Hair follicle dermal papilla cell (primary cell): ENCODE data around the gene ZNF724. TPM values are rescaled to one million over a fixed set of nuclear protein-coding genes. Genes with fewer than 3 reads are reported as not detected.

Experiments
- small RNA-seq: library from RNA; depleted of rRNA; stranded (forward); fragments of <200 nt; gene quantifications from one replicate; pipeline ENCODE3, GENCODE V24; 2012
- total RNA-seq: library from RNA; depleted of rRNA; stranded (reverse); fragments of >200 nt; gene quantifications from 2 replicates; pipeline ENCODE4 v1.2.3, GENCODE V29; 2012

Gene ZNF724
- total RNA-seq: 2.3 and 2.8 TPM in 2 replicates

DNA sequence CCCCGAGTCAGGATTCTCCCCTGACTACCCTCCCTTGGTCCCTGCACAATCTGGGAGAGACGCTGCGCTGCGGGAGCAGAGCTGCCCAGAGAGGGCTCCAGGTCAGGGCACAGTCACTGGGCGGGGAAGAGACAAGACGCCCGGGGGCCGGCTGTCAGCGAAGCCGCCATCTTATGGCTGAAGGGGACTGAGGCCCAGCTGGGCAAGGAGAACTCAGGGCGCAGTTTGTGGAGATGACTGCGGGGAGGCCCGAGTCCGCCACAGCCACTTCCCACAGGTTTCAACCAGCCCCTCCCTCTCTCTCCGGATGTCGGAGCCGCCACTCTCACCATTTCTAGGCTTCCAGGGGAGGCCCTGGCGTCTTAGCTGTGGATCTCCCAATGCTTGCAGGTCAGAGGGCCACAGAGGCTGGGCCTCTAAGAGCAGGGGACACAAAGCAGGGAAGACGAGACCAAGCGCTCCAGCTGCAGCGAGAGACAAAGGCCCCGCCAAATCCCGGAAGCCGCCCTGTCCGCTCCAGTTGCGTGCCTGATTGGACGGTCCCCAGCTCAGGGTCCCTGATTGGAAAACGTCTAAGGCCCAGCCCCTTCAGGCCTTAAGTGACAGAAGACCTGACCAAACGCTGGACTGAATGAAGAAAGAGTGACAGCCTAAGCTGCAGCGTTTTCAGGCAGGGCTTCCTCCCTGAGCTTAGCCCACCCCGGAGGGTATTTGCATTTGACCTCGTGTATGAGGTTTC, at the start of gene ZNF724:
TSS of gene ZNF724 (minus strand) at position 484 of the 739 bp plus-strand sequence. CDS start at position 332, 152 bp downstream.

Small RNA genes within 50 kb of the gene (small RNA-seq; reads per million reads assigned to genes)
- not detected for gene VN1R91P

Other genes with a start within 250 kb of the ZNF724 start
- 0.49 and 0.61 TPM in 2 replicates for gene ZNF728, start 247.2 kb downstream of the ZNF724 start, total RNA-seq
- 0.36 and 1.3 TPM in 2 replicates for gene ZNF730, start 133.4 kb downstream of the ZNF724 start, total RNA-seq
- 19.1 and 23.0 TPM in 2 replicates for gene ZNF91, start 145.1 kb upstream of the ZNF724 start, total RNA-seq